Pancreas (tissue), 10 donors: ENCODE results near the gene SLC8A1. TPM values are rescaled to one million over a fixed set of nuclear protein-coding genes. Genes with fewer than 3 reads are reported as not detected.

Experiments used
- ATAC-seq, 4 donors: fragments of 200-7000 bp; cut with Tn5 transposase; one replicate each; pipeline versions ENCODE4 v1.8.0 to v1.9.1; 2020; ENCODE audit warnings: mild to moderate bottlenecking in 4 of 4, moderate library complexity in 4 of 4
- DNase-seq, 6 donors: peaks; one replicate each; pipeline ENCODE4 v3.0.0-alpha.2; 2020
- FAIRE-seq: peaks from 2 replicates; lab custom pipeline; 2012; peaks lifted over from hg19 to GRCh38; lab: Jason Lieb, UNC
- H3K27ac ChIP-seq, 4 donors: fragments of 200-600 bp; sonication (generic); 1 replicate in 3 of 4; 2 replicates in 1 of 4; pipeline versions ENCODE4 v1.5.0 to v1.8.0; 2020
- H3K27me3 ChIP-seq, 4 donors: fragments of 200-600 bp; one replicate each; pipeline ENCODE4 v1.8.0; 2021
- H3K36me3 ChIP-seq, 3 donors: fragments of 200-600 bp; sonication (generic) in 1 of 3; one replicate each; pipeline versions ENCODE4 v1.5.0 to v1.8.0; 2020 to 2021
- H3K4me1 ChIP-seq, 3 donors: fragments of 200-600 bp; one replicate each; pipeline ENCODE4 v1.8.0; 2021
- H3K4me3 ChIP-seq, 4 donors: fragments of 200-600 bp; sonication (generic) in 2 of 4; one replicate each; pipeline versions ENCODE4 v1.5.0 to v1.8.0; 2020 to 2021
- H3K9me3 ChIP-seq, 4 donors: fragments of 200-600 bp; one replicate each; pipeline ENCODE4 v1.8.0; 2021
- WGBS, 2 donors: extraction: QIAGEN DNeasy Blood & Tissue Kit; methylation state at CpG; one replicate each; pipeline ENCODE4 v1.1.7; 2013; 5-methylcytosine and 5-hydroxymethylcytosine counted together
- intact Hi-C, 3 donors: fragments of 100-400 bp; cut with DNase I; formaldehyde crosslinking; loops; one replicate each; pipeline versions ENCODE4 v1.11.1 to v1.14.2; 2022
- polyA plus RNA-seq, 2 donors: library from polyadenylated mRNA; stranded (reverse); fragments of 200-250 nt; gene quantifications; one replicate each; pipeline ENCODE4 v1.2.3, GENCODE V29; 2013
- total RNA-seq, 6 donors: library from RNA; stranded (reverse); fragmentation: NEBNext Ultra II Directional in 4 of 6; extraction: Animal tissue kit (Norgen Biotek cat#: 25700) in 4 of 6; gene quantifications; one replicate each; pipeline versions ENCODE4 v1.2.1 to v1.2.4, GENCODE V29; 2021 to 2023
- TF ChIP-seq, protein P1 (sequence below), 4 donors: fragments of 200-600 bp; sonication (generic) in 3 of 4; IDR thresholded peaks; one replicate each; pipeline versions ENCODE4 v1.5.0 to v1.8.0; 2021; ENCODE audit warnings: antibody characterized with exemption in 4 of 4
- donor health status: healthy with polysubstance abuse.
- donor health status: DM: no; HTN: no; CAD: no; lungs with moderate emphysema.
- donor health status: DM: no; HTN: no; CAD: no.
- donor health status: control.
- donor health status: control.
- donor health status: Bipolar disorder and iron deficiency.
- donor health status: DM: yes; HTN: yes; CAD: no.
- donor health status: DM: no; HTN: no; CAD: no.
- donor health status: DM: no; HTN: no; CAD: no.
- donor health status: DM: yes; HTN: yes; CAD: no.

Gene SLC8A1
- total and polyA plus RNA-seq, 8 donors, result 0.19 to 12.4 (median 2.3) TPM

DNA sequence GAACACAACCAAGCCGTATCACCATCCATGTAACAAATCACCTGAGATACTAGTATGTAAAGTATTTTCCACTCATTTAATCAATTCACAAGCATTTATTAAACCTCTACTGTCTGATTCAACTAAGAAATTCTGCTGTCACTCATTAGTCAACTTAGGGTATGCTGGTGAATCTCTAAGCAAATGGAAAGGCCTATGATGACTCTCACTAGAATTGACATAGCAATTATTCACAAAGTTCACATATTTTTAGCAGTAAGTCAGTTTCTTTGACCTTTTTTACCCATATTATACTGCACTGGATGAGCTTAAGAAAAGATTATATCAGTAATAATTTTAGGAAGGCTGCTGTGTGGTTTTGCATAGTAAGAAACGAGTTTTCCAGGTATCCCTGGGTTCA, 130.1 kb downstream of the SLC8A1 start:
- Histone ChIP-seq H3K27ac (no peak overlapping the region), H3K4me3 (no peak overlapping the region), H3K4me1 (no peaks in the 10 kb centered on the region), H3K27me3 (no peaks in the 10 kb centered on the region), H3K36me3 (no peaks in the 10 kb centered on the region), H3K9me3 (no peaks in the 10 kb centered on the region)
- ATAC-seq (no peak), FAIRE-seq (no peak), DNase-seq (no peak)
- intact Hi-C loops, result no loop called here
- WGBS, 2 donors, result 62 to 88% methylated on average over 2 of the region's 2 CpGs
- TF ChIP-seq, protein P1, sequence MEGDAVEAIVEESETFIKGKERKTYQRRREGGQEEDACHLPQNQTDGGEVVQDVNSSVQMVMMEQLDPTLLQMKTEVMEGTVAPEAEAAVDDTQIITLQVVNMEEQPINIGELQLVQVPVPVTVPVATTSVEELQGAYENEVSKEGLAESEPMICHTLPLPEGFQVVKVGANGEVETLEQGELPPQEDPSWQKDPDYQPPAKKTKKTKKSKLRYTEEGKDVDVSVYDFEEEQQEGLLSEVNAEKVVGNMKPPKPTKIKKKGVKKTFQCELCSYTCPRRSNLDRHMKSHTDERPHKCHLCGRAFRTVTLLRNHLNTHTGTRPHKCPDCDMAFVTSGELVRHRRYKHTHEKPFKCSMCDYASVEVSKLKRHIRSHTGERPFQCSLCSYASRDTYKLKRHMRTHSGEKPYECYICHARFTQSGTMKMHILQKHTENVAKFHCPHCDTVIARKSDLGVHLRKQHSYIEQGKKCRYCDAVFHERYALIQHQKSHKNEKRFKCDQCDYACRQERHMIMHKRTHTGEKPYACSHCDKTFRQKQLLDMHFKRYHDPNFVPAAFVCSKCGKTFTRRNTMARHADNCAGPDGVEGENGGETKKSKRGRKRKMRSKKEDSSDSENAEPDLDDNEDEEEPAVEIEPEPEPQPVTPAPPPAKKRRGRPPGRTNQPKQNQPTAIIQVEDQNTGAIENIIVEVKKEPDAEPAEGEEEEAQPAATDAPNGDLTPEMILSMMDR (IDR thresholded peaks at IDR 0.05), result no peak

DNA sequence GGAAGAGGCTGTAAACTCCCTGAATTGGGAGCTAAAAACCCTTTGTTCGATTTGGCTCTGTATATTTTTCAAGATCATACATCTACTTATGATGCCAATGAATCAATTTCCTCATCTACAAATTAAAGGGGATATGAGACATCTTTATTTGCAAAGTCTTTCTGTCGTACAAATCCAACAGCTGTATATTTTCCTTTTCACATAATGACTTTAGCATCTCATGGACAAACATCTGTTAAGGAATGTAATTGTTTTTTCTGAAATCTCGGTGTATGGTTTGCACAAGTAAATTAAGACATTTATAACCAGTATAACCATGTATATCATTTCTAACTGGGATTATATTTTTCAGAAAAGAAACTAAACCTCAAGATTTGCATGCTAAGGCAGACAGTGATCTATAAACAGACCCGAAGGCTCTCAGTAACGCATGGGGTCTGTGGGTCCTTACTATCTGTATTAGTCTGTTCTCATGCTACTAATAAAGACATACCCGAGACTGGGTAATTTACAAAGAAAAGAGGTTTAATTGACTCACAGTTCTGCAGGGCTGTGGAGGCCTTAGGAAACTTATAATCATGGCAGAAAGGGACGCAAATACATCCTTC, 130.8 kb downstream of the SLC8A1 start:
- Histone ChIP-seq H3K36me3 (no peaks in the 10 kb centered on the region), H3K27ac (no peak overlapping the region), H3K4me1 (no peaks in the 10 kb centered on the region), H3K4me3 (no peak overlapping the region), H3K27me3 (no peaks in the 10 kb centered on the region), H3K9me3 (no peaks in the 10 kb centered on the region)
- ATAC-seq (no peak), DNase-seq (no peak), FAIRE-seq (no peak)
- intact Hi-C loops, result no loop called here
- TF ChIP-seq, protein P1 (IDR thresholded peaks at IDR 0.05), result no peak
- 66 to 76% methylated on average over 7 of the region's 7 CpGs for WGBS, 2 donors

DNA sequence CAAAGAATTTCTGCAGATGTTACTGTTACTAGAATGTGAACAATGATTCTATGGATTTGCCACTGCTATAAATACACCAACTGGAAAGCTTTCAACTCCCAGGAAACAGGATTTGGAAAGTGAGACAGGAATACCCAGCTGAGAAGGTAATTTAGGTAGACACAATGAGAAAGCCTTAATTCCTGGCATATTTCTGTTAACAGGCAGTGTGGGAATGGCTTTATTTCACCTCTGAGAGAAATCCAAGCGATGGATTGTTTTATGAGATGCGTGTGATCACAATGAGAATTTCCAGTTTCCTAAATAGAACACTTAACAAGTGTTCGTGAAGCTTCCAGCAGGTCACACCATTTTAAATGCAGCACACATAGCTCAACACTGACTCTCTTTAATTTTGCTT, 133.0 kb downstream of the SLC8A1 start:
- no peak overlapping the region for H3K27ac ChIP-seq
- H3K4me1 ChIP-seq, result no peaks in the 10 kb centered on the region
- no peaks in the 10 kb centered on the region for H3K36me3 ChIP-seq
- H3K4me3 ChIP-seq, result no peak overlapping the region
- TF ChIP-seq, protein P1 (IDR thresholded peaks at IDR 0.05), result no peak
- no peaks in the 10 kb centered on the region for H3K9me3 ChIP-seq
- intact Hi-C loops, result no loop called here
- no peak for DNase-seq
- WGBS, 2 donors, result 52 to 54% methylated on average over 3 of the region's 3 CpGs
- no peak for ATAC-seq
- FAIRE-seq, result no peak
- H3K27me3 ChIP-seq, result no peaks in the 10 kb centered on the region

DNA sequence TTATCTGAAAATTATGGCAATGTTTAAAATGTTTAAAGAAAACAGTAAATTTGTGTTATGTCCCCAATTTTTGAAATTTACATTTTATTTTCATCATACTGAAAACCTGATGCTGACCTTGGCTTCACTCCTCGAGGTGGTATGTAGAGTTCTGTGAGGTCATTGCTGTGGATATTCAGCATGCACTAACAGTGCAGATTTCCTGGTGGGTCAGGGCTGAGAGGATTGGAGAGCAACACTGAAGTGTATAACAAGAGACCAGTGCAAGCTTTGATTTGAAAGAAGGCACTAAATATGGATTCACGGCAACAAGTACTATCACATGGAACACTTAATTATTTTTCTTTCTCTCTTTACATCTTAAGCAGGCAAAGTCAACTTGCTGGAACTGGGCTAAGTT, 134.1 kb downstream of the SLC8A1 start:
- TF ChIP-seq, protein P1 (IDR thresholded peaks at IDR 0.05), result no peak
- H3K4me1 ChIP-seq, result no peaks in the 10 kb centered on the region
- no peak overlapping the region for H3K27ac ChIP-seq
- H3K27me3 ChIP-seq, result no peaks in the 10 kb centered on the region
- no peak for DNase-seq
- WGBS, 2 donors, result 52 to 67% methylated on average over 2 of the region's 2 CpGs
- intact Hi-C loops, result no loop called here
- H3K36me3 ChIP-seq, result no peaks in the 10 kb centered on the region
- FAIRE-seq, result no peak
- no peak overlapping the region for H3K4me3 ChIP-seq
- H3K9me3 ChIP-seq, result no peaks in the 10 kb centered on the region
- no peak for ATAC-seq

DNA sequence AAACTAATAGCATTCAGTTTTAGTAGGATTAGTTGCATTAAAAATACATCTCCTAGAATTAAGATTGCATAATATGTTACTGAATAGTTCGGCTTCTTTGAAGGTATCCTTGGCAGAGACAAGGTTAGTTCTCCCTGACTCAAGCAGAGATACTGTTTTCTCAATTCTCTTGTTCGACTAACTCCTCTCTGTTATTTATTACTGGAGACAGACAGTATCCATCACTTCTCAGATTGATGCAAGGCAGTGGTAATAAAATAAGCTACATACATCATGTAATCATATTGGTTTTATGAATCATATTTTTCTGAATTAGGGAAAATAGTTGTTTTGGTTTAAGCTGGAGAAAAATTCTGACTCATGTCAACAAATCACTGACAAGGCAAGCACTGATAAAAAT, 134.8 kb downstream of the SLC8A1 start:
- TF ChIP-seq, protein P1 (IDR thresholded peaks at IDR 0.05), result no peak
- WGBS, 2 donors, result 41 to 43% methylated on average over 2 of the region's 2 CpGs

More for the DNA sequence above, 134.8 kb downstream of the SLC8A1 start:
- Histone ChIP-seq H3K36me3 (no peaks in the 10 kb centered on the region), H3K27me3 (no peaks in the 10 kb centered on the region), H3K4me1 (no peaks in the 10 kb centered on the region), H3K27ac (no peak overlapping the region), H3K9me3 (no peaks in the 10 kb centered on the region), H3K4me3 (no peak overlapping the region)
- DNase-seq, result no peak
- intact Hi-C loops, result no loop called here
- FAIRE-seq, result no peak
- no peak for ATAC-seq
